Hematopoietic multipotent progenitor cell treated with erythropoietin and hydrocortisone succinate and interleukin-3 and kit ligand, for 6 days (in vitro differentiated cells): Measurements from ENCODE around the gene IGIP.

ENCODE experiments used
- DNase-seq: peaks from one replicate; pipeline ENCODE4 v3.0.0-alpha.2; 2015

IGIP gene

GRCh38 chr5:140168371-140168770 lies 42.6 kb downstream of the IGIP start:
- DNase-seq, result no peak

GRCh38 chr5:140169410-140169809 lies 43.7 kb downstream of the IGIP start:
- peak; percentile 27 for DNase-seq

GRCh38 chr5:140172483-140172882 lies 46.7 kb downstream of the IGIP start:
- no peak for DNase-seq

- DNase-seq, result no peak
Observed at GRCh38 chr5:140174014-140174413, 48.3 kb downstream of the IGIP start.

- DNase-seq, result peak; percentile 94
Observed at GRCh38 chr5:140174465-140175366, 49.0 kb downstream of the IGIP start, which contains the start of gene CYSTM1. TSS of gene CYSTM1 (plus strand) at chr5:140175188. CDS start at chr5:140194466, 19,278 bp downstream.

GRCh38 chr5:140175367-140176030 lies 49.8 kb downstream of the IGIP start:
- peak; percentile 62 for DNase-seq

GRCh38 chr5:140176031-140176387 lies 50.3 kb downstream of the IGIP start:
- DNase-seq, result no peak

GRCh38 chr5:140178086-140178410 lies 52.3 kb downstream of the IGIP start:
- no peak for DNase-seq

- DNase-seq, result no peak
Observed at GRCh38 chr5:140178482-140179116, 52.9 kb downstream of the IGIP start.
